ENCODE results near the gene GABRR2.

Gene GABRR2

GRCh38 chr6:89208551-89208950, 106.5 kb downstream of the GABRR2 start:
- no peak for DNase-seq (ENCODE audit: low read depth in 2 of 2)

Measured in activated CD4-positive, alpha-beta T cell treated with anti-CD3 and anti-CD28 coated beads for 24 hours (primary cell).